ENCODE data around the gene KNDC1. TPM values are rescaled to one million over a fixed set of nuclear protein-coding genes. Genes with fewer than 3 reads are reported as not detected.

Gene KNDC1
- polyA plus RNA-seq, 1 experiment: 1.0 TPM

DNA sequence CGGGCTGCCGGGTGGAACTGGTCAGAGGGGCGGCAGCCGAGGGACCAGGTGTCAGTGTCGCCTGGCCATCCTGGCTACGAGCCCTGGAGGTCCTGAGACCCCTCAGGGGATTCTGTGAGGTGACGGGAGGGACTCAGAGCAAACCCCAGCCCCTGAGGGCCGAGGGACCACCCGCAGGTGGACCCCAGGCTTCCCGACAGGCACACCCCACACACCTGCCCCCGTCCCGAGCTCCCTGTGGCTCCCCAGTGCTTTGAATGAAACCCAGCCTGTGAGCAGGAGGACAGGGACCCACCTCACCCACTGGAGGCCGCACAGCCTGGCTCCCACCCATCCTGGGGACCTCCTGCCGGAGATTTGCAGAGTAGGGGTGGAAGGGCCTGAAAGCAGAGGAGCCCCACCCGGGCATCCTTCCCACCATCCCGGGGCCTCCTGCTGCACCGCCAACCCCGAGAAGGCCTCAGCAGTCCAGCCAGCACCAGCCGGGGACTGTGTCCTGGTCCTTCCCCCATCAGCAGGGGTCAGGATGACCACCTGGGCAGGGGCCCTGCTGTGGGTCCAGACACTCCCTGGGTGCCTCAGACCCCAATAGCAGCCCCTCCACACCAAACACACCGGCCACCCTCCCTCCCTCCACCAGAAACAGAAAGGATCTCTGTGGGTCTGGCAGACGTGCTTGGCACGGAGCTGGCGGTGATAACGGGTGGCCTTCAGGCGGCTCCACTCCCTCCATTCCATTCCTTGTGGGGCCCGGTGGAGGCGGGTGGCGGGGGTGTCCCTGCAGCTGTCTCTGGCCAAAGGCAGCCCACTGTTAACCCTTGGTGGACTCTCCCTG is 91.6 kb downstream of the KNDC1 start:
- CTCF ChIA-PET: no interaction called here
- Histone ChIP-seq H3K27me3 (ENCODE audit: control insufficient read depth, insufficient read depth, low read length) (peaks cover 9% of the 10 kb centered on the region), H3K36me3 (ENCODE audit: control insufficient read depth, insufficient read depth, low read length) (no peaks in the 10 kb centered on the region), H3K4me3 (ENCODE audit: low read depth, low read length) (no peak overlapping the region)
- TF ChIP-seq, protein P1, sequence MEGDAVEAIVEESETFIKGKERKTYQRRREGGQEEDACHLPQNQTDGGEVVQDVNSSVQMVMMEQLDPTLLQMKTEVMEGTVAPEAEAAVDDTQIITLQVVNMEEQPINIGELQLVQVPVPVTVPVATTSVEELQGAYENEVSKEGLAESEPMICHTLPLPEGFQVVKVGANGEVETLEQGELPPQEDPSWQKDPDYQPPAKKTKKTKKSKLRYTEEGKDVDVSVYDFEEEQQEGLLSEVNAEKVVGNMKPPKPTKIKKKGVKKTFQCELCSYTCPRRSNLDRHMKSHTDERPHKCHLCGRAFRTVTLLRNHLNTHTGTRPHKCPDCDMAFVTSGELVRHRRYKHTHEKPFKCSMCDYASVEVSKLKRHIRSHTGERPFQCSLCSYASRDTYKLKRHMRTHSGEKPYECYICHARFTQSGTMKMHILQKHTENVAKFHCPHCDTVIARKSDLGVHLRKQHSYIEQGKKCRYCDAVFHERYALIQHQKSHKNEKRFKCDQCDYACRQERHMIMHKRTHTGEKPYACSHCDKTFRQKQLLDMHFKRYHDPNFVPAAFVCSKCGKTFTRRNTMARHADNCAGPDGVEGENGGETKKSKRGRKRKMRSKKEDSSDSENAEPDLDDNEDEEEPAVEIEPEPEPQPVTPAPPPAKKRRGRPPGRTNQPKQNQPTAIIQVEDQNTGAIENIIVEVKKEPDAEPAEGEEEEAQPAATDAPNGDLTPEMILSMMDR (IDR thresholded peaks at IDR 0.05; ENCODE audit: insufficient read depth, low read depth, low read length): no peak
- POLR2A ChIA-PET: no interaction called here
- DNase-seq (ENCODE audit: low read depth): no peak

DNA sequence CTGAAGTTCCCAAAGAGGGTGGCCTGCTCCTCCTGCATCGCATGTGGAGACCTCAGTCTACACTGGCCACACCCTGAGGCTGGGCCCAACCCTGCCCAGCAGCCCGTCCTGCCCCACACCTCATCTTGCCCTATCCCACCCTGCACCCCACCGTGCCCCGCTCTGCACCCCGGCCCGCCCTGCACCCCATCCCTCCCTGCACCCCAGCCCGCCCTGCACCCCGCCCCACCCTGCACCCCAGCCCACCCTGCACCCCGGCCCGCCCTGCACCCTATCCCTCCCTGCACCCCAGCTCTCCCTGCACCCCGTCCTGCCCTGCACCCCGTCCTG is 92.2 kb downstream of the KNDC1 start:
- CTCF ChIA-PET: no interaction called here
- H3K27me3 ChIP-seq (ENCODE audit: control insufficient read depth, insufficient read depth, low read length): peaks cover 9% of the 10 kb centered on the region
- H3K36me3 ChIP-seq (ENCODE audit: control insufficient read depth, insufficient read depth, low read length): no peaks in the 10 kb centered on the region
- no peak overlapping the region for H3K4me3 ChIP-seq (ENCODE audit: low read depth, low read length)
- POLR2A ChIA-PET: no interaction called here
- no peak for DNase-seq (ENCODE audit: low read depth)
- TF ChIP-seq, protein P1 (IDR thresholded peaks at IDR 0.05; ENCODE audit: insufficient read depth, low read depth, low read length): no peak

DNA sequence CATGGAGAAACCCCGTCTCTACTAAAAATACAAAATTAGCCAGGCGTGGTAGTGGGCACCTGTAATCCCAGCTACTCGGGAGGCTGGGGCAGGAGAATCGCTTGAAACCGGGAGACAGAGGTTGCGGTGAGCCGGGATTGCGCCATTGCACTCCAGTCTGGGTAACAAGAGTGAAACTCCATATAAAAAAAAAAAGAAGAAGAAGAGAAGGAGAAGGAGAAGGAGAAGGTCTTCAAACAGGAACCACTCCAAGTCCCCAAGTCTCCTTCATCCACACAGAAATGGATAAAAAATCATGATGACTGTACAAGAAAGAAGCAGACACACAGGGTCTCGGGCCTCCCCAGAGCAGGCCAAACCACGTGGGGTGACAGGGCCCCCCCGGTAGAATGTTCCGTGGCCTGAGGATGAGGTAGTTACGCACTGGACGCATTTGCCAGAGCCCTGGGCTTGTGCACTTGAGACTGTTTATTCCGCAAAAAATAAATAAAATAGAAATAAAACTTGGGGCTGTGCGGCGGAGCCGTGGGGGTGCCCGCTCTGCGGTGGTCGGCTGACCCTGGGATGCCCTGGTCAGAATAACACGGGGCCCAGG is 93.4 kb downstream of the KNDC1 start:
- no peak overlapping the region for H3K4me3 ChIP-seq (ENCODE audit: low read depth, low read length)
- ChIA-PET POLR2A (no interaction called here), CTCF (no interaction called here)
- no peak for DNase-seq (ENCODE audit: low read depth)
- peaks cover 7% of the 10 kb centered on the region for H3K27me3 ChIP-seq (ENCODE audit: control insufficient read depth, insufficient read depth, low read length)
- TF ChIP-seq, protein P1 (IDR thresholded peaks at IDR 0.05; ENCODE audit: insufficient read depth, low read depth, low read length): no peak
- H3K36me3 ChIP-seq (ENCODE audit: control insufficient read depth, insufficient read depth, low read length): no peaks in the 10 kb centered on the region

DNA sequence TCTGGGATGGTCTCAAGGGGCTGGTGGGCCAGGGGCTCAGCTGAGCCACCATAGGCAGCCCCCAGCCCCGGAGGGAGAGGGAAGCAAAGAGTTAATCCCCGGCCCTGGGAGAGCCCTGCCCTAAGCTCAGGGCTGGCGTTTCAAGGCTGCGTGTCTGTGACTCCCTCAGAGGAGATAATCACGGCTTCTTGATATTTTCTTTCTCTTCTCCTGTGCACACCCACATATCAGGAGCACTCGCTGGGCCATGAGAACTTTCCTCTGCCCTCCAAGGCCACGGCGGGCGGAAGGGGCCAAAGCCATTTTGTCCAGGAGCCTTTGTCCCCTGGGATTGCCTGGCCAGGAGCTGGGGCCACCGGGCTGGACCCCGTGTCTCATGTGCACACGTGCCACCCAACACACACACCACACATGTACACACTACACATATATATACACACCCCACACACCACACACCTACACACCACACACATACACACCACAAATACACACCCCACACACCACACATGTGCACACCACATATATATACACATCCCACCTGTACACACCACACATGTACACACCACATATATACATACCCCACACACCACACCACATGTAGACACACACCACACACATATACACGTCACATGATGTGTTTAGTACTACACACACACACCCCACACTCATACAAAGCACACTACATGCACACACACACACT is 94.6 kb downstream of the KNDC1 start:
- peaks cover 5% of the 10 kb centered on the region for H3K27me3 ChIP-seq (ENCODE audit: control insufficient read depth, insufficient read depth, low read length)
- H3K4me3 ChIP-seq (ENCODE audit: low read depth, low read length): no peak overlapping the region
- DNase-seq (ENCODE audit: low read depth): no peak
- H3K36me3 ChIP-seq (ENCODE audit: control insufficient read depth, insufficient read depth, low read length): no peaks in the 10 kb centered on the region
- POLR2A ChIA-PET: no interaction called here
- CTCF ChIA-PET: no interaction called here
- TF ChIP-seq, protein P1 (IDR thresholded peaks at IDR 0.05; ENCODE audit: insufficient read depth, low read depth, low read length): no peak

DNA sequence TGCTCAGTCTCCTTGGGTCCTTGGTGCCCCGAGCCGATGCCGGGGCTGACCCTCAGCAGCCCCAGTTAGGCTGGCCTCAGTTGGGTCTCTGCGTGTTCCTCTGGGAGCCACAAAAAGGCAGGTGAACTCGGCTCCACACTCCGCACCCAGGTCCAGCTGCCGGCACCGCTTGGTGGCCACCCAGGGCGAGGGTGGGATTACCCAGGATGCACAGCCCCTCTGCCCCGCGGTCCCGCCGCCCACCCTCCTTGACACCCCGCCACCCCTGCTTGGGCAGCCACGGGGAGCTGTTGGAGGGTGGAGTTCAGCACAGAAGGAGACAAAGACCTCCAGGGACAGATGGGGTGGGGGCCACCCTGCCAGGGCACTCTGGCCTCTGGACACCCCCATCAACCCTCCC is 95.3 kb downstream of the KNDC1 start:
- TF ChIP-seq, protein P1 (IDR thresholded peaks at IDR 0.05; ENCODE audit: insufficient read depth, low read depth, low read length): no peak
- H3K36me3 ChIP-seq (ENCODE audit: control insufficient read depth, insufficient read depth, low read length): no peaks in the 10 kb centered on the region
- H3K4me3 ChIP-seq (ENCODE audit: low read depth, low read length): no peak overlapping the region
- peaks cover 1% of the 10 kb centered on the region for H3K27me3 ChIP-seq (ENCODE audit: control insufficient read depth, insufficient read depth, low read length)
- no peak for DNase-seq (ENCODE audit: low read depth)
- CTCF ChIA-PET: no interaction called here
- POLR2A ChIA-PET: no interaction called here
